H1 (cell line): ENCODE measurements around the gene WDR45B. TPM values are rescaled to one million over a fixed set of nuclear protein-coding genes. Genes with fewer than 3 reads are reported as not detected.

Experiments used
- BCL11A ChIP-seq, 2 experiments: IDR thresholded peaks; one replicate each; pipeline ENCODE4 v1.6.1; 2011; ENCODE audit warnings: low read depth in 2 of 2, low read length in 2 of 2, mild to moderate bottlenecking in 2 of 2
- CEBPB ChIP-seq: IDR thresholded peaks from 2 replicates; pipeline ENCODE4 v1.6.1; 2012; ENCODE audit warnings: low read depth, low read length
- GABPA ChIP-seq: IDR thresholded peaks from 2 replicates; pipeline ENCODE4 v1.6.1; 2011; ENCODE audit warnings: mild to moderate bottlenecking, low read length, moderate library complexity, borderline replicate concordance; ENCODE audit not compliant: insufficient read depth
- PHF8 ChIP-seq: fragments of 200-600 bp; sonication (generic); conservative IDR thresholded peaks from 2 replicates; pipeline ENCODE4 v1.7.1; 2012; ENCODE audit warnings: low read depth, mild to moderate bottlenecking, inconsistent platforms, low read length, moderate library complexity
- SP2 ChIP-seq: IDR thresholded peaks from 2 replicates; pipeline ENCODE4 v1.6.1; 2012; ENCODE audit warnings: mild to moderate bottlenecking, low read length, inconsistent platforms
- polyA plus RNA-seq, 7 experiments: library from polyadenylated mRNA; depleted of rRNA in 3 of 7; stranded (reverse) in 5 of 7; unstranded in 2 of 7; fragments of >200 nt in 5 of 7; fragments of 200-250 nt in 2 of 7; gene quantifications; 1 replicate in 5 of 7; 2 replicates in 1 of 7; 4 replicates in 1 of 7; pipeline versions ENCODE4 v1.2.1 to v1.2.3, GENCODE V29; 2011 to 2013; ENCODE audit warnings: missing spikeins in 2 of 7, mixed read lengths in 2 of 7
- total RNA-seq: library from RNA; stranded (reverse); fragmentation: NEBNext Ultra II Directional; extraction: Animal tissue kit (Norgen Biotek cat#: 25700); gene quantifications from 2 replicates; pipeline ENCODE4 v1.2.1, GENCODE V29; 2021
- TF ChIP-seq, protein P1 (sequence below), 3 experiments: IDR thresholded peaks; 1 replicate in 2 of 3; 2 replicates in 1 of 3; pipeline versions ENCODE4 v1.5.1 to v1.6.1; 2011; ENCODE audit warnings: low read length in 3 of 3, mild to moderate bottlenecking in 3 of 3, inconsistent platforms in 2 of 3, low read depth in 1 of 3, moderate library complexity in 1 of 3; ENCODE audit not compliant: insufficient read depth in 1 of 3; ENCODE audit errors: control extremely low read depth in 1 of 3

The WDR45B gene
- total and polyA plus RNA-seq, 2 of the 8 experiments (the other 6 are each of a cell fraction or from before 2014, with no cell fraction given), result 82.0 to 100 TPM

DNA sequence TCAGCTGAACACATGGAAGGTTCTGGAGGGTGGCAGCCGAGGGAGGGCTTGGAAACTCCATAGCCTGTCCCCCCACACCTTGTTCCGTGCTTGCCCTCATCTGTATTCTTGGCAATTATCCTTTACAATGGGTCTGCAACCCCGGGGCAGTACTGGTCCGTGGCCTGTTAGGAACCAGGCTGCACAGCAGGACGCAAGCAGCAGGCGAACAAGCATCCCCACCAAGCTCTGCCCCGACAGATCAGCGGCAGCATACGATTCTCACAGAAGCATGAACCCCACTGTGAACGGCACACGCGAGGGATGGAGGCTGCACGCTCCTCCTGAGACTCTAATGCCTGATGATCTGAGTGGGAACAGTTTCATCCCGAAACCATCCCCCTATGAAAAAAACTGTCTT is 6.2 kb downstream of the WDR45B start (continued):
- TF ChIP-seq SP2 (no peak), GABPA (no peak), PHF8 (no peak), CEBPB (no peak), BCL11A (IDR thresholded peaks at IDR 0.05; ENCODE audit: low read depth in 2 of 2, low read length in 2 of 2) (no peak)
- TF ChIP-seq, protein P1, sequence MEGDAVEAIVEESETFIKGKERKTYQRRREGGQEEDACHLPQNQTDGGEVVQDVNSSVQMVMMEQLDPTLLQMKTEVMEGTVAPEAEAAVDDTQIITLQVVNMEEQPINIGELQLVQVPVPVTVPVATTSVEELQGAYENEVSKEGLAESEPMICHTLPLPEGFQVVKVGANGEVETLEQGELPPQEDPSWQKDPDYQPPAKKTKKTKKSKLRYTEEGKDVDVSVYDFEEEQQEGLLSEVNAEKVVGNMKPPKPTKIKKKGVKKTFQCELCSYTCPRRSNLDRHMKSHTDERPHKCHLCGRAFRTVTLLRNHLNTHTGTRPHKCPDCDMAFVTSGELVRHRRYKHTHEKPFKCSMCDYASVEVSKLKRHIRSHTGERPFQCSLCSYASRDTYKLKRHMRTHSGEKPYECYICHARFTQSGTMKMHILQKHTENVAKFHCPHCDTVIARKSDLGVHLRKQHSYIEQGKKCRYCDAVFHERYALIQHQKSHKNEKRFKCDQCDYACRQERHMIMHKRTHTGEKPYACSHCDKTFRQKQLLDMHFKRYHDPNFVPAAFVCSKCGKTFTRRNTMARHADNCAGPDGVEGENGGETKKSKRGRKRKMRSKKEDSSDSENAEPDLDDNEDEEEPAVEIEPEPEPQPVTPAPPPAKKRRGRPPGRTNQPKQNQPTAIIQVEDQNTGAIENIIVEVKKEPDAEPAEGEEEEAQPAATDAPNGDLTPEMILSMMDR (IDR thresholded peaks at IDR 0.05; ENCODE audit: control extremely low read depth in 1 of 3, insufficient read depth in 1 of 3, low read depth in 1 of 3, low read length in 3 of 3), result no peak
